Stimulated activated CD4-positive, alpha-beta T cell treated with anti-CD3 and anti-CD28 coated beads, Interleukin-2, amount 100 ng/mL, for 48 hours (primary cell): ENCODE measurements around the gene AP1G2.

Source experiments
- DNase-seq, 2 donors: peaks; one replicate each; pipeline ENCODE4 v3.0.0-alpha.2; 2020

The AP1G2 gene

GRCh38 chr14:23570806-23571483 lies 3.4 kb upstream of the AP1G2 start:
- DNase-seq, result no peak

- DNase-seq, result no peak
Observed at GRCh38 chr14:23569443-23570151, 2.0 kb upstream of the AP1G2 start.

- DNase-seq, result no peak
Observed at GRCh38 chr14:23568600-23569331, 1.2 kb upstream of the AP1G2 start.

- DNase-seq, result no peak
Observed at GRCh38 chr14:23568021-23568599, 519 bp upstream of the AP1G2 start.

GRCh38 chr14:23566778-23567185 lies 809 bp downstream of the AP1G2 start:
- no peak for DNase-seq

- no peak for DNase-seq
Observed at GRCh38 chr14:23566112-23566777, 1.3 kb downstream of the AP1G2 start.

GRCh38 chr14:23565626-23566025 lies 2.0 kb downstream of the AP1G2 start:
- DNase-seq, result no peak

GRCh38 chr14:23564876-23565275 lies 2.7 kb downstream of the AP1G2 start:
- no peak for DNase-seq

GRCh38 chr14:23564181-23564812 lies 3.3 kb downstream of the AP1G2 start:
- no peak for DNase-seq

- DNase-seq, result no peak
Observed at GRCh38 chr14:23563473-23564180, 4.0 kb downstream of the AP1G2 start.

- DNase-seq, result peak; percentile 41 to 58
Observed at GRCh38 chr14:23562822-23563472, 4.6 kb downstream of the AP1G2 start.

GRCh38 chr14:23561873-23562821 lies 5.4 kb downstream of the AP1G2 start:
- DNase-seq, result no peak

GRCh38 chr14:23561259-23561658 lies 6.3 kb downstream of the AP1G2 start:
- DNase-seq, result no peak

- DNase-seq, result no peak
Observed at GRCh38 chr14:23559926-23560520, 7.6 kb downstream of the AP1G2 start.

GRCh38 chr14:23559010-23559925 lies 8.3 kb downstream of the AP1G2 start:
- peak; percentile 63 to 78 for DNase-seq

- no peak for DNase-seq
Observed at GRCh38 chr14:23558346-23559009, 9.1 kb downstream of the AP1G2 start.

- no peak for DNase-seq
Observed at GRCh38 chr14:23557946-23558345, 9.6 kb downstream of the AP1G2 start.

GRCh38 chr14:23557521-23557920 lies 10.1 kb downstream of the AP1G2 start:
- no peak for DNase-seq
